Endothelial cell of umbilical vein (primary cell): Measurements from ENCODE around the gene ZNF273. TPM values are rescaled to one million over a fixed set of nuclear protein-coding genes. Genes with fewer than 3 reads are reported as not detected.
A peak's percentile ranks its signal among the peaks of the same experiment; 100 is the strongest.

Source experiments
- BruUV-seq: library from RNA; stranded (reverse); fragments of 400-500 nt; replicated peaks from 2 replicates; lab custom pipeline; 2021; lab: Mats Ljungman, UMichigan
- CTCF ChIA-PET: fragments of 300-600, 350-600 bp; sonication (Branson Sonifier 250); formaldehyde crosslinking; loops from one replicate; lab custom pipeline; 2021; ENCODE audit warnings: antibody characterized with exemption, inconsistent platforms; lab: Charles Lee
- POLR2A ChIA-PET: fragments of 300-600, 350-600 bp; sonication (Branson Sonifier 250); formaldehyde crosslinking; loops from one replicate; lab custom pipeline; 2021; ENCODE audit warnings: antibody characterized with exemption, inconsistent platforms; lab: Charles Lee
- DNase-seq: peaks from one replicate; pipeline ENCODE4 v3.0.0-alpha.2; 2011; ENCODE audit warnings: low read depth, low spot score
- FAIRE-seq: peaks from 2 replicates; lab custom pipeline; 2011; peaks lifted over from hg19 to GRCh38; lab: Jason Lieb, UNC
- H2AFZ ChIP-seq: 2 replicates; pipeline ENCODE4 v1.6.0; 2012; ENCODE audit warnings: low read depth, low read length, control low read depth, inconsistent platforms
- H3K27ac ChIP-seq: 2 replicates; pipeline ENCODE4 v1.5.1; 2011; ENCODE audit warnings: low read depth, mild to moderate bottlenecking, control low read depth, low read length, moderate library complexity; ENCODE audit not compliant: insufficient read depth
- H3K27me3 ChIP-seq, 2 experiments: 2 replicates each; pipeline versions ENCODE4 v1.6.0 to v1.6.1; 2011; ENCODE audit warnings: low read length in 2 of 2, mixed read lengths in 1 of 2; ENCODE audit not compliant: control insufficient read depth in 2 of 2, insufficient read depth in 2 of 2
- H3K36me3 ChIP-seq, 2 experiments: 2 replicates in 1 of 2; 3 replicates in 1 of 2; pipeline ENCODE4 v1.5.1; 2011; ENCODE audit warnings: low read length in 2 of 2, mild to moderate bottlenecking in 1 of 2, moderate library complexity in 1 of 2; ENCODE audit not compliant: control insufficient read depth in 2 of 2, insufficient read depth in 2 of 2; ENCODE audit errors: extremely low read depth in 1 of 2
- H3K4me1 ChIP-seq: 3 replicates; pipeline ENCODE4 v1.5.1; 2011; ENCODE audit warnings: mild to moderate bottlenecking, low read length; ENCODE audit not compliant: control insufficient read depth, insufficient read depth; ENCODE audit errors: extremely low read depth
- H3K4me2 ChIP-seq: 2 replicates; pipeline ENCODE4 v1.6.1; 2011; ENCODE audit warnings: low read length, control low read depth, mixed read lengths; ENCODE audit not compliant: insufficient read depth
- H3K4me3 ChIP-seq, 3 experiments: fragments of 200-600 bp in 1 of 3; sonication (generic), shearing (Covaris generic) in 1 of 3; replicated peaks in 1 of 3; 2 replicates each; pipeline ENCODE4 v1.5.1; 2011 to 2016; ENCODE audit warnings: control low read depth in 3 of 3, low read length in 3 of 3, mild to moderate bottlenecking in 2 of 3, inconsistent platforms in 1 of 3, low read depth in 1 of 3, moderate library complexity in 1 of 3; ENCODE audit not compliant: insufficient read depth in 1 of 3
- H3K79me2 ChIP-seq: 2 replicates; pipeline ENCODE4 v1.6.0; 2012; ENCODE audit warnings: low read length, inconsistent platforms; ENCODE audit not compliant: control insufficient read depth, insufficient read depth
- H3K9ac ChIP-seq: replicated peaks from 2 replicates; pipeline ENCODE3; 2011; ENCODE audit warnings: low read length, control low read depth; ENCODE audit not compliant: insufficient read depth; ENCODE audit errors: extremely low read depth
- H3K9me1 ChIP-seq: replicated peaks from 3 replicates; pipeline ENCODE4 v1.6.0; 2011; ENCODE audit warnings: mild to moderate bottlenecking, low read length; ENCODE audit not compliant: control insufficient read depth, insufficient read depth; ENCODE audit errors: extremely low read depth
- H3K9me3 ChIP-seq: replicated peaks from 2 replicates; pipeline ENCODE4 v1.5.1; 2012; ENCODE audit warnings: low read length, inconsistent platforms; ENCODE audit not compliant: control insufficient read depth, insufficient read depth
- H4K20me1 ChIP-seq: replicated peaks from 2 replicates; pipeline ENCODE3; 2011; ENCODE audit warnings: mild to moderate bottlenecking, low read length; ENCODE audit not compliant: control insufficient read depth, insufficient read depth; ENCODE audit errors: extremely low read depth
- CTCF ChIP-seq, 2 donors: IDR thresholded peaks; 1 replicate in 1 of 2; 2 replicates in 1 of 2; pipeline ENCODE4 v1.5.1; 2011; ENCODE audit warnings: low read length in 2 of 2, mild to moderate bottlenecking in 2 of 2, moderate library complexity in 2 of 2, control low read depth in 1 of 2, inconsistent platforms in 1 of 2, low read depth in 1 of 2; ENCODE audit not compliant: insufficient read depth in 1 of 2; ENCODE audit errors: extremely low read depth in 1 of 2
- EZH2 ChIP-seq: IDR thresholded peaks from 2 replicates; pipeline ENCODE4 v1.6.1; 2012; ENCODE audit warnings: borderline replicate concordance, low read depth, mild to moderate bottlenecking, moderate library complexity, low read length, inconsistent platforms; ENCODE audit not compliant: severe bottlenecking
- FOS ChIP-seq: IDR thresholded peaks from 2 replicates; pipeline ENCODE4 v1.6.1; 2011; ENCODE audit warnings: mild to moderate bottlenecking, low read length, moderate library complexity, borderline replicate concordance; ENCODE audit not compliant: insufficient read depth
- GATA2 ChIP-seq: IDR thresholded peaks from 2 replicates; pipeline ENCODE4 v1.7.0; 2011; ENCODE audit warnings: low read depth, mild to moderate bottlenecking, moderate library complexity, mixed read lengths, low read length; ENCODE audit not compliant: insufficient read length, insufficient read depth
- JUN ChIP-seq: IDR thresholded peaks from 2 replicates; pipeline ENCODE4 v1.6.1; 2011; ENCODE audit warnings: borderline replicate concordance, low read depth; ENCODE audit not compliant: insufficient read length, insufficient read depth
- MAX ChIP-seq: IDR thresholded peaks from 2 replicates; pipeline ENCODE4 v1.6.1; 2011; ENCODE audit not compliant: insufficient read depth, insufficient read length
- MYC ChIP-seq: IDR thresholded peaks from one replicate; pipeline ENCODE4 v1.6.1; 2011; ENCODE audit warnings: mild to moderate bottlenecking, low read depth, low read length
- POLR2A ChIP-seq: IDR thresholded peaks from 2 replicates; pipeline ENCODE4 v1.6.1; 2012; ENCODE audit warnings: low read depth, mild to moderate bottlenecking, control low read depth, low read length
- POLR2AphosphoS5 ChIP-seq: IDR thresholded peaks from 2 replicates; pipeline ENCODE4 v1.6.1; 2012; ENCODE audit warnings: low read depth, mild to moderate bottlenecking, control low read depth, low read length, moderate library complexity; ENCODE audit not compliant: insufficient read depth
- dilution Hi-C: fragments of 300-500 bp; cut with MboI; formaldehyde crosslinking; loops from one replicate; pipeline ENCODE4 v1.15.0; 2019; ENCODE audit warnings: low sequenced_read_pairs; ENCODE audit not compliant: extremely low pct_ligation_motif_present
- intact Hi-C: fragments of 100-400 bp; cut with micrococcal nuclease; formaldehyde crosslinking; loops from one replicate; pipeline ENCODE4 v1.10.0; 2022
- polyA plus RNA-seq, 4 experiments: library from polyadenylated mRNA; depleted of rRNA in 3 of 4; stranded (reverse) in 3 of 4; unstranded in 1 of 4; fragments of >200 nt; gene quantifications; 2 replicates each; pipeline versions ENCODE4 v1.2.1 to v1.2.3, GENCODE V29; 2011 to 2012; ENCODE audit warnings: missing spikeins in 1 of 4
- total RNA-seq: library from RNA; stranded (reverse); gene quantifications from 2 replicates; pipeline ENCODE4 v1.2.3, GENCODE V29; 2021

Gene ZNF273
- total and polyA plus RNA-seq, 2 donors (not counting 3 experiments of a cell fraction or from before 2014, with no cell fraction given), result 1.4 to 4.1 TPM

- Histone ChIP-seq H3K79me2 (no peaks in the 10 kb centered on the region), H4K20me1 (no peaks in the 10 kb centered on the region), H3K36me3 (no peaks in the 10 kb centered on the region), H3K4me3 (no peak overlapping the region), H3K4me1 (no peaks in the 10 kb centered on the region), H3K9me3 (no peaks in the 10 kb centered on the region), H2AFZ (no peak overlapping the region), H3K27ac (no peak overlapping the region), H3K9me1 (no peaks in the 10 kb centered on the region), H3K4me2 (no peak overlapping the region), H3K9ac (no peak overlapping the region), H3K27me3 (no peaks in the 10 kb centered on the region)
- ChIA-PET CTCF (interaction anchor here (1.0 kb wide), 1 partner anchor 9 kb away, joined by 3 read pairs; no protein-coding TSS in a partner anchor), POLR2A (no interaction called here)
- no peak for FAIRE-seq
- dilution Hi-C loops (no loop called here), intact Hi-C loops (no loop called here)
- no peak for TF ChIP-seq EZH2
- no peak for TF ChIP-seq MYC
- TF ChIP-seq POLR2AphosphoS5, result no peak
- TF ChIP-seq POLR2A, result no peak
- TF ChIP-seq JUN, result no peak
- peak; percentile 15 for DNase-seq
- BruUV-seq, result no TSS peak
Measured at GRCh38 chr7:64959072-64959747, 56.1 kb downstream of the ZNF273 start.

GRCh38 chr7:64965594-64965993 is 62.5 kb downstream of the ZNF273 start:
- DNase-seq, result no peak
- H2AFZ ChIP-seq, result no peak overlapping the region
- H3K9me1 ChIP-seq, result no peaks in the 10 kb centered on the region
- no peak overlapping the region for H3K4me3 ChIP-seq
- no peak for FAIRE-seq
- no peaks in the 10 kb centered on the region for H3K36me3 ChIP-seq
- BruUV-seq, result no TSS peak
- H3K27ac ChIP-seq, result no peak overlapping the region
- ChIA-PET CTCF (no interaction called here), POLR2A (interaction anchor here (0.6 kb wide), 1 partner anchor 311 kb away, joined by 5 read pairs; no protein-coding TSS in a partner anchor)
- H3K4me2 ChIP-seq, result no peak overlapping the region
- dilution Hi-C loops, result no loop called here
- no peak for TF ChIP-seq EZH2
- no peak for TF ChIP-seq POLR2A
- no peak for TF ChIP-seq FOS
- no peak for TF ChIP-seq POLR2AphosphoS5
- TF ChIP-seq CTCF (IDR thresholded peaks at IDR 0.05; ENCODE audit: extremely low read depth in 1 of 2, insufficient read depth in 1 of 2, low read depth in 1 of 2, low read length in 2 of 2), result no peak
- TF ChIP-seq GATA2, result no peak
- TF ChIP-seq MAX, result no peak
- TF ChIP-seq MYC, result no peak
- TF ChIP-seq JUN, result no peak
- H3K9me3 ChIP-seq, result no peaks in the 10 kb centered on the region
- no peaks in the 10 kb centered on the region for H3K79me2 ChIP-seq
- H4K20me1 ChIP-seq, result no peaks in the 10 kb centered on the region
- H3K27me3 ChIP-seq, result no peaks in the 10 kb centered on the region
- no peak overlapping the region for H3K9ac ChIP-seq
- intact Hi-C loops, result no loop called here
- no peaks in the 10 kb centered on the region for H3K4me1 ChIP-seq
